Brain microvascular endothelial cell (primary cell): ENCODE data around the gene CYSTM1.

Experiments
- DNase-seq: peaks from one replicate; pipeline ENCODE4 v3.0.0-alpha.2; 2020
- H3K27ac ChIP-seq: fragments of 250-450 bp; sonication (Bioruptor Pico); 2 replicates; pipeline ENCODE4 v1.5.1; 2020; ENCODE audit warnings: mild to moderate bottlenecking, moderate library complexity
- H3K27me3 ChIP-seq: fragments of 250-450 bp; sonication (Bioruptor Pico); replicated peaks from 2 replicates; pipeline ENCODE4 v1.5.1; 2020; ENCODE audit warnings: mild to moderate bottlenecking
- H3K36me3 ChIP-seq: fragments of 250-450 bp; sonication (Bioruptor Pico); replicated peaks from 2 replicates; pipeline ENCODE4 v1.5.1; 2020; ENCODE audit warnings: mild to moderate bottlenecking
- H3K4me3 ChIP-seq: 2 replicates; pipeline ENCODE4 v1.5.1; 2011; ENCODE audit warnings: low read depth, mild to moderate bottlenecking, control low read depth, low read length, moderate library complexity
- CTCF ChIP-seq: IDR thresholded peaks from 2 replicates; pipeline ENCODE4 v1.5.1; 2011; ENCODE audit warnings: low read depth, mild to moderate bottlenecking, moderate library complexity, low read length, control low read depth, inconsistent platforms; ENCODE audit errors: missing control alignments
- in situ Hi-C: cut with HindIII; loops from 2 replicates; pipeline ENCODE4 v1.10.0; 2017; ENCODE audit warnings: low sequenced_read_pairs, low pct_ligation_motif_present

The CYSTM1 gene

DNA sequence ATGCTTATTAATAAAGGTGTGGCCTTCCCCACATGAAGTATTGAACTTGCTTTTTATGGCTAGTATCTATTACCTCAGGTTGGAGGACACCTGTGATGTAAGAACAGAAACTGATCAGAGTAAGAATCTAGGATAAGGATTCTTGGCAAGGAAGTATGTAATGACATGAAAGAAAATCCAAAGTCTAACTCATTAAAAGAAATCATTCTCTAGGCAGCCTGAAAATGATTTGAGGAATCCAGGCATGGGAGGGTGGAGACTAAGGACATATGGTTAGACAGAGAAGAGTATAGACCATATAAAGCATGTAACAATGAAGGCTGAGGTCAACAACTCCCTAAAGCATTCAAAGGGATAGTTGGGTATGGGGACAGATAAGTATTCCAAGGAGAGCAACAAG lies 95.0 kb downstream of the CYSTM1 start:
- Histone ChIP-seq H3K27me3 (no peaks in the 10 kb centered on the region), H3K27ac (no peak overlapping the region), H3K4me3 (no peak overlapping the region), H3K36me3 (no peaks in the 10 kb centered on the region)
- in situ Hi-C loops = no loop called here
- DNase-seq = no peak
- no peak for TF ChIP-seq CTCF

DNA sequence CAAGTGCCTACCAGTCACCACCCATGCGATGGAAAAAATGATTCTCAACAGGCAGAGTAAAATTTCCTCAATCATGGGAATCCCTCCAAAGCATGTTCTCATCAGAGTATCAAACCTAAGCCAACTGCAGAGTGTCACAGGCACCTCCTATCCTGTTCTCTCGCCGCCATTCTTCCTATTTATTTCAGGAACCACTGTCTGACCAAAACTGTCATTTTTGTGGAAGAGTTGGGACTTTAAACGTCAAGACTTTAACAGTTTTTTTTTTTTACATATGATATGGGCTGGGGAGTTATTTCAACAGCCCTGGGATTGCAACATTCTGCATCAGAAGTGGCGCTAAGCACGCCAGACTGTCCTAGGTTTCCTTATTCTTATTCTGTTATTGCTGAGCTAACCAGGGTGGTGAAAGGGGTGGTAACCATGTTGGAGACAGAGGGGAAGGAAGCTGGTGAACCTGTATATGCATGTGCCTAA lies 98.5 kb downstream of the CYSTM1 start:
- DNase-seq = no peak
- Histone ChIP-seq H3K27me3 (no peaks in the 10 kb centered on the region), H3K27ac (no peak overlapping the region), H3K36me3 (no peaks in the 10 kb centered on the region), H3K4me3 (no peak overlapping the region)
- in situ Hi-C loops = no loop called here
- no peak for TF ChIP-seq CTCF

- H3K4me3 ChIP-seq = no peak overlapping the region
- no peaks in the 10 kb centered on the region for H3K27me3 ChIP-seq
- no peak for DNase-seq
- TF ChIP-seq CTCF = no peak
- no peaks in the 10 kb centered on the region for H3K36me3 ChIP-seq
- in situ Hi-C loops = no loop called here
- no peak overlapping the region for H3K27ac ChIP-seq
These were observed 100.8 kb downstream of the CYSTM1 start for GRCh38 chr5:140275837-140276236.

- H3K27ac ChIP-seq = no peak overlapping the region
- in situ Hi-C loops = no loop called here
- H3K4me3 ChIP-seq = no peak overlapping the region
- no peaks in the 10 kb centered on the region for H3K36me3 ChIP-seq
- TF ChIP-seq CTCF = no peak
- H3K27me3 ChIP-seq = no peaks in the 10 kb centered on the region
- no peak for DNase-seq
These were observed 107.3 kb downstream of the CYSTM1 start for GRCh38 chr5:140282266-140282665.

GRCh38 chr5:140284013-140284412 lies 109.0 kb downstream of the CYSTM1 start:
- no peak for DNase-seq
- in situ Hi-C loops = no loop called here
- Histone ChIP-seq H3K4me3 (no peak overlapping the region), H3K36me3 (no peaks in the 10 kb centered on the region), H3K27me3 (no peaks in the 10 kb centered on the region), H3K27ac (no peak overlapping the region)
- TF ChIP-seq CTCF = no peak

GRCh38 chr5:140286424-140286823 lies 111.4 kb downstream of the CYSTM1 start:
- DNase-seq = no peak
- Histone ChIP-seq H3K27me3 (no peaks in the 10 kb centered on the region), H3K4me3 (no peak overlapping the region), H3K27ac (no peak overlapping the region), H3K36me3 (no peaks in the 10 kb centered on the region)
- in situ Hi-C loops = no loop called here
- TF ChIP-seq CTCF = no peak
